Osteoblast (primary cell): ENCODE results near the gene INTS3. TPM values are rescaled to one million over a fixed set of nuclear protein-coding genes. Genes with fewer than 3 reads are reported as not detected.
A peak's percentile ranks its signal among the peaks of the same experiment; 100 is the strongest.

Experiments used
- DNase-seq: peaks from one replicate; pipeline ENCODE4 v3.0.0; 2011; ENCODE audit warnings: low spot score, mixed read lengths; ENCODE audit not compliant: insufficient read length; ENCODE audit errors: missing footprints
- H2AFZ ChIP-seq: 2 replicates; pipeline ENCODE4 v1.6.0; 2011; ENCODE audit warnings: mild to moderate bottlenecking, low read length
- H3K27ac ChIP-seq: 2 replicates; pipeline ENCODE4 v1.5.1; 2011; ENCODE audit warnings: mild to moderate bottlenecking, low read depth, low read length, moderate library complexity
- H3K27me3 ChIP-seq: 2 replicates; pipeline ENCODE4 v1.6.0; 2012; ENCODE audit warnings: mild to moderate bottlenecking, control low read depth, inconsistent platforms, low read length, moderate library complexity; ENCODE audit not compliant: insufficient read depth
- H3K36me3 ChIP-seq: 2 replicates; pipeline ENCODE4 v1.5.1; 2011; ENCODE audit warnings: mild to moderate bottlenecking, low read length, control low read depth, moderate library complexity; ENCODE audit not compliant: insufficient read depth
- H3K4me1 ChIP-seq: 2 replicates; pipeline ENCODE4 v1.5.1; 2011; ENCODE audit warnings: mild to moderate bottlenecking, low read length, control low read depth, moderate library complexity; ENCODE audit not compliant: insufficient read depth
- H3K4me2 ChIP-seq: 2 replicates; pipeline ENCODE4 v1.6.0; 2011; ENCODE audit warnings: mild to moderate bottlenecking, low read length; ENCODE audit not compliant: insufficient read depth
- H3K4me3 ChIP-seq: fragments of 200-600 bp; sonication (generic); 3 replicates; pipeline ENCODE4 v1.5.1; 2012; ENCODE audit warnings: mild to moderate bottlenecking, low read length, inconsistent platforms; ENCODE audit not compliant: insufficient read depth
- H3K79me2 ChIP-seq: 2 replicates; pipeline ENCODE4 v1.6.0; 2012; ENCODE audit warnings: mild to moderate bottlenecking, low read length, control low read depth, inconsistent platforms; ENCODE audit not compliant: insufficient read depth
- H3K9me3 ChIP-seq: 2 replicates; pipeline ENCODE4 v1.5.1; 2011; ENCODE audit warnings: low read depth, low read length, control low read depth
- H4K20me1 ChIP-seq: 2 replicates; pipeline ENCODE4 v1.6.0; 2012; ENCODE audit warnings: mild to moderate bottlenecking, low read length, control low read depth; ENCODE audit not compliant: insufficient read depth
- CTCF ChIP-seq: IDR thresholded peaks from 2 replicates; pipeline ENCODE4 v1.5.1; 2011; ENCODE audit warnings: mild to moderate bottlenecking, low read depth, low read length, moderate library complexity; ENCODE audit errors: extremely low read depth
- total RNA-seq: library from RNA; depleted of rRNA; stranded (reverse); fragments of >200 nt; gene quantifications from 2 replicates; pipeline ENCODE4 v1.2.3, GENCODE V29; 2012

The INTS3 gene
- total RNA-seq, 1 donor, result 42.7 TPM

- Histone ChIP-seq H2AFZ (no peak overlapping the region), H3K4me2 (peak overlapping the region; percentile 10), H3K4me3 (no peak overlapping the region), H3K4me1 (peaks cover 21% of the 10 kb centered on the region), H3K27ac (peak overlapping the region; percentile 54), H3K9me3 (no peaks in the 10 kb centered on the region), H3K27me3 (no peaks in the 10 kb centered on the region), H3K79me2 (no peaks in the 10 kb centered on the region), H4K20me1 (no peaks in the 10 kb centered on the region), H3K36me3 (peaks cover 56% of the 10 kb centered on the region)
- no peak for TF ChIP-seq CTCF
- DNase-seq, result peak; percentile 86
Measured at GRCh38 chr1:153752571-153753195, 24.8 kb downstream of the INTS3 start.

- Histone ChIP-seq H3K9me3 (no peaks in the 10 kb centered on the region), H2AFZ (no peak overlapping the region), H4K20me1 (no peaks in the 10 kb centered on the region), H3K4me2 (no peak overlapping the region), H3K4me3 (no peak overlapping the region), H3K27ac (no peak overlapping the region), H3K79me2 (no peaks in the 10 kb centered on the region), H3K27me3 (no peaks in the 10 kb centered on the region), H3K4me1 (peaks cover 19% of the 10 kb centered on the region), H3K36me3 (peaks cover 62% of the 10 kb centered on the region)
- TF ChIP-seq CTCF, result no peak
- DNase-seq, result no peak
Measured at GRCh38 chr1:153754266-153754665, 26.4 kb downstream of the INTS3 start.

- H2AFZ ChIP-seq, result no peak overlapping the region
- TF ChIP-seq CTCF, result no peak
- no peaks in the 10 kb centered on the region for H3K9me3 ChIP-seq
- no peaks in the 10 kb centered on the region for H3K79me2 ChIP-seq
- H4K20me1 ChIP-seq, result no peaks in the 10 kb centered on the region
- peaks cover 4% of the 10 kb centered on the region for H3K4me1 ChIP-seq
- H3K27ac ChIP-seq, result no peak overlapping the region
- H3K4me2 ChIP-seq, result no peak overlapping the region
- peaks cover 65% of the 10 kb centered on the region for H3K36me3 ChIP-seq
- no peaks in the 10 kb centered on the region for H3K27me3 ChIP-seq
- H3K4me3 ChIP-seq, result no peak overlapping the region
- peak; percentile 84 for DNase-seq
Measured at GRCh38 chr1:153760440-153760839, 32.6 kb downstream of the INTS3 start.

GRCh38 chr1:153763365-153764225 lies 35.7 kb downstream of the INTS3 start:
- peak; percentile 77 for DNase-seq
- no peak for TF ChIP-seq CTCF
- H2AFZ ChIP-seq, result no peak overlapping the region
- H3K4me3 ChIP-seq, result no peak overlapping the region
- H3K9me3 ChIP-seq, result no peaks in the 10 kb centered on the region
- H3K27me3 ChIP-seq, result no peaks in the 10 kb centered on the region
- no peaks in the 10 kb centered on the region for H3K79me2 ChIP-seq
- no peak overlapping the region for H3K4me2 ChIP-seq
- H3K27ac ChIP-seq, result no peak overlapping the region
- H3K4me1 ChIP-seq, result peaks cover 4% of the 10 kb centered on the region
- no peaks in the 10 kb centered on the region for H4K20me1 ChIP-seq
- peaks cover 70% of the 10 kb centered on the region for H3K36me3 ChIP-seq
